HG03378 (cell line): Measurements from ENCODE around the gene CASP7.
A peak's percentile ranks its signal among the peaks of the same experiment; 100 is the strongest.
"Not testable (repeated sequence)": the region's sequence is repeated elsewhere in the genome, so short reads cannot be mapped to it uniquely, and the experiment has no call there.

Source experiments
- ATAC-seq: cut with Tn5 transposase; IDR thresholded peaks from one replicate; pipeline ENCODE4 v1.9.1; 2021; ENCODE audit warnings: mild to moderate bottlenecking, moderate library complexity; ENCODE audit not compliant: unreplicated experiment

The CASP7 gene

GRCh38 chr10:113679463-113680189, at the start of gene CASP7:
CASP7 (plus strand) TSS chr10:113679912; CDS start chr10:113697494, 17,582 bp downstream.
- ATAC-seq: peak; percentile 41

DNA sequence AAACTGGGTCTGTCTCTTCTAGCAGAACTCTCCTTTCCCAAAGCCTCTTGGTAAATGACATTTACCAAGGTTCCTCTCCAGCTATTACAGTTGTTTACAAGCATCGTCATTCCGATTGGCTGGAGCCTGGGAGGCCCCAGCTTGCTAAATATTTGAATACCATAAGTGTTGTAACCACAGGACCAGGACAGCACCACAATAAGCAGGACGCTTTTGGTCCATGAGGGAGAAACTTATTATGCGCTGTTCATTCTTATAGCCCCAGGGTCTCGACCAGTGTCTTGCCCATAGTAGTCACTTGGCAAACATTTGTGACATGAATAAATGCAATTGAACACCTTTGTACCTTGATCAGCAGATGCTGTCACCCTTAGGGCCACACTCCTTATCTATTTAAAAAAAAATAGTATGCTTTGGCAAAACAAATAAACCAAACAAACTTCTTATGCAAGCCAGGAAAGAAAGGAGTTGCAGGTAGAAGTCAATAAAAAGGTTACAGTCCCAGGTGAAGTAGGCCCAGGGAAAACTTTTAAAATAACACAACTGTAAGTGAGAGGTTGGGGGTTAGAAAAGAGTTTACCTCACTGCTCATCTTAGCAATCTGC, 48.7 kb upstream of the CASP7 start:
- ATAC-seq: no peak

GRCh38 chr10:113631684-113632367, 47.9 kb upstream of the CASP7 start:
- ATAC-seq: no peak

DNA sequence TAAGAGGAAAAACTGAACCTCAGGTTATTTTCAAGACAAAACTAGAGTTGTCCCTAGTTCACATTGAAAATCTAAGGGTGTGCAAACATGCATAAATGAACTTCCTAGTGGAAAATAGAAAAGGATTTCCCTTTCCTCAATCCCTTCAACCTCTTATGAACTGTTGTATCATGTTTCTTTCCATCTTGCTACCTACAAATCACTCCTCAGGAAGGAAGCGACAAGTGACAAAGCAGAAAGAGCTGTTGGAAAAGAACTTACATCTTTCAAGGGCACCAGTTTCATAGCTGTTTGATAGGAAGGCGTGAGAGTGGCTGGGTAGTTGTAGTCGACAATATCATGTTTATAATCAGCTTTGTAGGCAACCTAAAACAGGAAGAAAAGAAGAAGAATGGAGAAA, 39.7 kb upstream of the CASP7 start:
- ATAC-seq: no peak

- no peak for ATAC-seq
These were observed 38.0 kb upstream of the CASP7 start for GRCh38 chr10:113641702-113642101.

DNA sequence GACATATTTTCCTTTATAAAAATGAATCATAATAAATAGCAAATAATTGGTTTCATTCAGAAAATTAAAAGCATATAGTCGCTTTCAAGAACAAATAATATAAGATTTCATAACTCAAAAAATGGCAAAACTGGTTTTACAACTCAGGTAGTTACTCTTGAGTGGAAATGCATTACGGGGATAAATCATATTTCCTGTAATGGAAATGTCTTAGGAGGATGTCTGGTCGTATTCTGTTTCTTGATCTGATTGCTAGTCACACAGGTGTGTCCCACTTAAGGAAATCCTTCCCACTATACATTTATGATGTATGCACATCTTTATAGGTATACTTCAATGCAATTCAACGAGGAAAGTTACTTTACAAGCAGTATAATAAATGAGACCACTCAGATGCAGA, 36.5 kb upstream of the CASP7 start:
- no peak for ATAC-seq

DNA sequence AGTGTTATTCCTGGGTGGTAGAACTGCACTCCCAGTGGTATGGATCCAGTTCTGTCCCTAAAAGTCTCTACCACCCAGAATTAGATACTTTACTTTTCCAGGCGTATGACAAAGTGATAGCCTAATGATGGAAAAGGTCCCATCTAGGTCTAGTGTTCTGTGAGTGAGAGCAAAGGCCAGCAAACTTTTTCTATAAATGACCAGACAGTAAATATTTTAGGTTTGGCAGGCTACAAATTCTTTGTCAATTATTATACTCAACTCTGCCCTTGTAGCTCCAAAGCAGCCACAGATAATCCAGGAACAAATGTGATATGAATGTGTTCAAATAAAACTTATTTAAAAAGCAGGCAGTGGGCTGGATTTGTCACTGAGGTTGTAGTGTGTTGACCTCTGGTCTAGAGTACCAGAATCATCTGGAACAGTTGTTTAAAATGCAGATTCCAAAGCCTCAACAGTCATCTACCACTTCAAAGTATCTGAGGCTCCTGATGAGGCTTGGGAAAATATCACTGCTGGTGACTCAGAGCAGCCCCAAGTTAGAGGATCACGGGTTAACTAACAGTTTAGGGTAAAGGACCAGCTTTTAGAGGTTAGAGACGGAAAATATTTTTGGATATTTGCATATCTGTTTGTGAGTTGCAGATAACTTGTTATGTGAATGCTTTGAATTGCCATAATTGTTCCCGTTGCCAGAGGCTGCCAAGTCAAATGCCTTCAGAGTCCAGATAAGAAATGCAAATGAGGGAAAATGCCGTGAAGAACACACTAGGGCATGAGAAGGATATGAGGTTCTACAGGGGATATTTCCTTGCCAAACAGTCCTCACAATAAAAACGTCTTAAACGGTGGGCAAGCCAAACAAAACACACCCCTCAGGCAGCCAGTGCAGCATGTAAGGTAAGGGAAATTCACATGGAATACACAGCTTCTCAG, 35.3 kb upstream of the CASP7 start:
- no peak for ATAC-seq

DNA sequence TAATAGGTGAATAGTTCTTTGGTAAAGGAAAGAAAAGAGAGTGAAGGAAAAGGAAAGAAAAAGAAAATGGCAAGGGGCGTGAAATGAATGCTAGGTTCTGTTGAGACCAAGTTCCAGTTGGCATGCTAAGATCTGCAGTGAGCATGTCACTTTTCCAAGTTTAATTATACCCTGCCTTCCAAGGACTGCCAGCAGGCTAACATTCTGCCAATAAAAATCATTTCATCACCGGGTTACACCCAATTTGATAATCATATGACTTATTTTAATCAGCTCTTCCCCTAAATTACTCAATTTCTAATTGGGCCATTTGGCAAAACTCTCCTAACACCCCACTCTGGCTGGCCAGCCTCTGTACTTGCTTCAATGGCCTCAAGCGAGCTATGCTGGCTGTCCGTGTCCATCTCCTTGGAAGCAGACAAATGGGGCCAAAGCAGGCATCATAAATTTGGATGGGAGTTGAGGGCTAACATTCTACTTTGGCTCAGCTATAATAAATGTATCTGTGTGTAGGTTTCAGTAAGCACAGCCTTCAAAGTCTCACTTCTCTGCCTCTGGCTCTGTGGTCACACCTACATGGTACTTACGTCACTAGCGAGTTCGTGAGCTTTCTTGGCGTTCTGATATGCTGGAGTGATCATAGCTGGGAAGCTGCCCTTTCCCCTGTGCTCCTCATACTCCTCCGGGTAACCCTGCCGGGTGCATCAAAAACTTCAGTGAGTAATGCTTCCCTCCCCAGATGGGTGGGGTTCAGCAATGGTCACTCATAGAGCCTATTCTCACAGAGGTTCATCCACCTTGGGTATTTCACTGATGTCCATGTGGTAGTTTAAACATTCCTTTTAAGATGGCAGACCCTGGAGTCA, 33.1 kb upstream of the CASP7 start:
- ATAC-seq: no peak

GRCh38 chr10:113647812-113648211, 31.9 kb upstream of the CASP7 start:
- no peak for ATAC-seq

GRCh38 chr10:113648478-113648877, 31.2 kb upstream of the CASP7 start:
- ATAC-seq: no peak

DNA sequence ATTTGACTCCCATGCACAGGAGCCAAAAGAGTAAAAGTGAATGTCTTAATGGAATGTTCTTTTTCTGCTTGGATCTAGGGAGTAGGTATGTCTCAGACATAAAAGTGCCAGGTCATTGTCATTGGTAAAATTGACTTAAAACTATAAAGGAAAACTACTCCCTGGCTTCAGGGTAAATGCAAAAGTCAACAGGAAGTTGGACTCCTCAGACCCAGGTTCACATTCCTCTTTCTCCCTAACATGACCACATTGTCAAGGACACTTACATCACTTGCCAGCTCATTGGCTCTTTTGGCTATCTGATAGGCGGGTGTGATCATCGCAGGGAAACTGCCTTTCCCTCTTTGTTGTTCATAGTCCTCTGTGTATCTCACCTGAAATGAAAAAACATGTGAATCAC, 29.5 kb upstream of the CASP7 start:
- no peak for ATAC-seq

DNA sequence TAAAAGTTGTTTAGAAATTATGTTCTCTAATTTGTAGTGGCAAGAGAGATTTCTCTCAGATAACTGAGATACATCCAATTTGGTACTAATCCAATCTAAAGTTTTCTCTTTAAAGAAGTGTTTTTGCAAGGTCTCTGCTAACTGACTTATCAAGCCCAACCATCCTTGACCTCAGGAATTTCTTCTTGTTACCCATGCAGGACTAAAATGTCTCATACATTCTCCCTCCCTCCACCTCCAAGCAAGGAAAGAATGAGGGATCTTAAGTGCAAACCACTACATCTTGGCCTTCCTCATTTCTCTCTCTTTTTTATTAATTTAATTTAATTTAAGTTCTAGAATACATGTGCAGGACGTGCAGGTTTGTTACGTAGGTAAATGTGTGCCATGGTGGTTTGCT, 28.7 kb upstream of the CASP7 start:
- ATAC-seq: no peak

- ATAC-seq: no peak
These were observed 27.8 kb upstream of the CASP7 start for GRCh38 chr10:113651898-113652297.

DNA sequence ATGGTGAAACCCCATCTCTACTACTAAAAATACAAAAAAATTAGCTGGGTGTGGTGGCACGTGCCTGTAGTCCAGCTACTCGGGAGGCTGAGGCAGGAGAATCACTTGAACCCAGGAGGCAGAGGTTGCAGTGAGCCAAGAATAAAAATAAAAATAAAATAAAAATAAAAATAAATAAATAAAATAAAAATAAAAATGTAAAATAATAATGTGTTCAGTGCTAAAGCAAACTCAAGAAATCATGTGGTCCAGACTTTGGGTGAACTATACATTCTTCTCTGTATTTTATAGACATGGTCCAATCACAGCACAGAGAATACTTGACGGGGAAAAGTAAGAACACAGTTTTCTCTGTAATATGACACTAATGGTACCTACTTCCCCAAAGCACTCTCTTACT, 27.3 kb upstream of the CASP7 start:
- not testable (repeated sequence) for ATAC-seq

- no peak for ATAC-seq
These were observed 22.8 kb upstream of the CASP7 start for GRCh38 chr10:113656896-113657295.

DNA sequence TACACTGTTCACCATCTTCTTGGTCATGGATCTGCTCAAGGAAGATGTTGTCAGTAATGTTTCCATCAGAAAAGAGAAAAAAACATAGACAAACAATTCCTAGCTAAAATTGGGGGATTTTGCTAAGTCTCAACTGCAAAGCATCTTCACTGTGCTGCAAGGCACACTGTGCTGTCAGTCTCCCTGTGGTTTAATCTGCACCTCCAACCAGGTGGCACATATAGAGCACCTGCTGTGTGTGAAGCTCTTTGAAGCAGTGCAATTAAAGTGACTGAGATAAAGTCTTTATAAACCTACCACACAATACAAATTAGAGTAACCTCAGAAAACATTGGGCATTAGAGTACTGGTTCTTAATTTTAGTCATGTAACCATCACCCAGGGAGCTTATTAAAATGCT, 22.2 kb upstream of the CASP7 start:
- no peak for ATAC-seq

DNA sequence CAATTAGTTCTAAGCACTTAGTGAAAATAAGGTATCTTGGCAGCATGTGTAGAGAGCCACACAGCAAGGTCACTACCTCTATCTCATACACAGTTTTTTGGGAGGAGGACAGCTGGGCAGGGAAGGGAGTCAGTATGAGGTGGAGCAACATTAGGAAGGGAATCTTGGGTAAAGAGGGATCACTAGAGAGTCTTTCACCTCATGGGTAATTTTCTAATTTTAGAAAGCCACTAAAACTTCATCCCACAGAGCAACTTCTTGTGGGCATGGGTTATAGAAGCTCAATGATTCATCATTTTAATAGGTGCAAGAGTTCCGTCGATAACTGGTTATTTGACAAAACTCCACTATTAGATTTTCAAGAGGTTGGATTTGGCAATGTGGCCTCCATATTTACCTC, 18.4 kb upstream of the CASP7 start:
- ATAC-seq: no peak

- ATAC-seq: no peak
These were observed 16.6 kb upstream of the CASP7 start for GRCh38 chr10:113663142-113663541.

GRCh38 chr10:113663908-113664307, 15.8 kb upstream of the CASP7 start, which contains the start of gene NRAP:
NRAP (minus strand) TSS chr10:113664041; CDS start chr10:113663882, 159 bp downstream.
- ATAC-seq: no peak

DNA sequence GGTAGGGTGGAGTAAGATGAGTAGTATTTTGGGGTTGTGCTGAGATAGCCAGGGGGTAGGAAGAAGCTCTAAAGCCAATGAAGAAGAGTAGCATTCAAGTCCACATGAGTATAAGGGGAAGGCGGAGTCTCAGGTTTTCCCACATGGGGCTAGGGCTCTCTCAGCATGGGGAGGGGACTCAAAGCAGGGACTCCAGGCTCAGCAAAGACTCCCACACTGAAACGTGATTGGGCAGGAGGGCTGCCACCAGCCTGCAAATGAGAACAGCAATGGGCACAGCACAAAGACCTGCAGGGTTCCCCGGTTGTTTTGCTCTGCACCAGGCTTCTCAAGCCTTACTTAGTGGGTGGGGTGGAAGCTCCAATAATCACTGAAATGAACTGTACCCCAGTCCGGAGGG, 14.4 kb upstream of the CASP7 start:
- ATAC-seq: no peak
